Glutamatergic neuron (in vitro differentiated cells): ENCODE measurements around the gene DPP8. TPM values are rescaled to one million over a fixed set of nuclear protein-coding genes. Genes with fewer than 3 reads are reported as not detected.

ENCODE experiments used
- DNase-seq: peaks from one replicate; pipeline ENCODE4 v3.0.0; 2022
- H3K27ac Mint-ChIP-seq: one replicate; pipeline ENCODE4 v1.8.0; 2020; ENCODE audit warnings: mild to moderate bottlenecking, mixed read lengths, inconsistent platforms; ENCODE audit not compliant: unreplicated experiment
- H3K27me3 Mint-ChIP-seq: one replicate; pipeline ENCODE4 v1.8.0; 2020; ENCODE audit warnings: mild to moderate bottlenecking, moderate library complexity, mixed read lengths, inconsistent platforms; ENCODE audit not compliant: unreplicated experiment
- H3K36me3 Mint-ChIP-seq: one replicate; pipeline ENCODE4 v1.8.0; 2020; ENCODE audit warnings: mild to moderate bottlenecking, mixed read lengths, inconsistent platforms; ENCODE audit not compliant: unreplicated experiment
- H3K4me1 Mint-ChIP-seq: one replicate; pipeline ENCODE4 v1.8.0; 2020; ENCODE audit warnings: mild to moderate bottlenecking, low read depth, mixed read lengths, inconsistent platforms; ENCODE audit not compliant: unreplicated experiment
- H3K4me3 Mint-ChIP-seq: one replicate; pipeline ENCODE4 v1.8.0; 2020; ENCODE audit warnings: mild to moderate bottlenecking, mixed read lengths, inconsistent platforms; ENCODE audit not compliant: unreplicated experiment
- H3K9me3 Mint-ChIP-seq: one replicate; pipeline ENCODE4 v1.8.0; 2020; ENCODE audit warnings: mild to moderate bottlenecking, moderate library complexity, mixed read lengths, inconsistent platforms; ENCODE audit not compliant: unreplicated experiment
- total RNA-seq: library from RNA; stranded (reverse); fragmentation: NEBNext Ultra II Directional; extraction: Animal tissue kit (Norgen Biotek cat#: 25700); gene quantifications from one replicate; pipeline ENCODE4 v1.2.1, GENCODE V29; 2021; ENCODE audit not compliant: unreplicated experiment
- TF ChIP-seq, protein P1 (sequence below): fragments of 200-600 bp; sonication (generic); IDR thresholded peaks from one replicate; pipeline ENCODE4 v1.5.0; 2021; ENCODE audit not compliant: partially characterized antibody, unreplicated experiment

The DPP8 gene
- total RNA-seq, 1 donor from 2014 or later = 33.4 TPM

DNA sequence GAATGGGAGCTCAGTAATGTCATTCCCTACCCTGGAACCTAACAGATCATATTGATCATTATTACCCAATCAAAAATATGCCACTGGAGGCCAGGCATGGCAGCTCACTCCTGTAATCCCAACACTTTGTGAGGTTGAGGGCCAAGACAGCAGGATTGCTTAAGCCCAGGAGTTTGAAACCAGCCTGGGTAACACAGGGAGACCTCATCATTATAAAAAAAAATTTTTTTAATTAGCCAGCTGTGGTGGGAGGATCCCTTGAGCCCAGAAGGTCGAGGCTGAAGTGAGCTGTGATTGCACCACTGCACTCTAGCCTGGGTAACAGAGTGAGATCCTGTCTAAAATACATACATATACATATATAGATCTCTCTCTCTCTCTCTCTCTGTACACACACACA lies 104.9 kb downstream of the DPP8 start:
- Mint-ChIP-seq H3K9me3 (peaks cover 24% of the 10 kb centered on the region), H3K4me3 (no peak overlapping the region), H3K27me3 (peaks cover 24% of the 10 kb centered on the region), H3K27ac (no peak overlapping the region), H3K36me3 (no peaks in the 10 kb centered on the region), H3K4me1 (peaks cover 56% of the 10 kb centered on the region)
- TF ChIP-seq, protein P1, sequence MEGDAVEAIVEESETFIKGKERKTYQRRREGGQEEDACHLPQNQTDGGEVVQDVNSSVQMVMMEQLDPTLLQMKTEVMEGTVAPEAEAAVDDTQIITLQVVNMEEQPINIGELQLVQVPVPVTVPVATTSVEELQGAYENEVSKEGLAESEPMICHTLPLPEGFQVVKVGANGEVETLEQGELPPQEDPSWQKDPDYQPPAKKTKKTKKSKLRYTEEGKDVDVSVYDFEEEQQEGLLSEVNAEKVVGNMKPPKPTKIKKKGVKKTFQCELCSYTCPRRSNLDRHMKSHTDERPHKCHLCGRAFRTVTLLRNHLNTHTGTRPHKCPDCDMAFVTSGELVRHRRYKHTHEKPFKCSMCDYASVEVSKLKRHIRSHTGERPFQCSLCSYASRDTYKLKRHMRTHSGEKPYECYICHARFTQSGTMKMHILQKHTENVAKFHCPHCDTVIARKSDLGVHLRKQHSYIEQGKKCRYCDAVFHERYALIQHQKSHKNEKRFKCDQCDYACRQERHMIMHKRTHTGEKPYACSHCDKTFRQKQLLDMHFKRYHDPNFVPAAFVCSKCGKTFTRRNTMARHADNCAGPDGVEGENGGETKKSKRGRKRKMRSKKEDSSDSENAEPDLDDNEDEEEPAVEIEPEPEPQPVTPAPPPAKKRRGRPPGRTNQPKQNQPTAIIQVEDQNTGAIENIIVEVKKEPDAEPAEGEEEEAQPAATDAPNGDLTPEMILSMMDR = no peak
- DNase-seq = no peak

DNA sequence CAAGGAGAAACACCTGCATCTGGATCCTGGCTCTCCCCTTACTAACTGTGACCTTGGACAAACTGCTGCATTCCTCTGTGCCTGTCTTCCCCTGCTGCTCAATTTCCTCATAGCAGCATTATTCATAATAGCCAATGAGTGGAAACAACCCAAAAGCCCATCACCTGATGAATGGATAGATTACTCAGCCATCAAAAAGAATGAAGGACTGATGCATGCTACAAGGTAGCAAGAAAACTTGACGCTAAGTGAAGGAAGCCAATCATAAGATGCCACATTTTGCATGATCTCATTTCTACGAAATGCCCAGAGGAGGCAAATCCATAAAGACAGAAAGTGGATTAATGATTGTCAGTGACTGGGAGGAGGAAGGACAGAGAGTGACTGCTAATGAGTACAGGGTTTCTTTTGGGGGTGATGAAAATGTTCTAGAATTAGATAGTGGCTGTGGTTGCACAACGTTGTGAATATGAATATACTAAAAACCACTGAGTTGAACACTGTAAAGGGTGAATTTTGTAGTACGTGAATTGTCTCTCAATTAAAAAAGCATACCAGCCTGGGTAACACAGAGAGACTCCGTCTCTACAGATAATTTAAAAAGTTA lies 105.9 kb downstream of the DPP8 start:
- Mint-ChIP-seq H3K4me1 (peaks cover 47% of the 10 kb centered on the region), H3K27ac (peak overlapping the region; percentile 65), H3K36me3 (no peaks in the 10 kb centered on the region), H3K9me3 (peaks cover 17% of the 10 kb centered on the region), H3K27me3 (peaks cover 18% of the 10 kb centered on the region), H3K4me3 (peak overlapping the region; percentile 18)
- DNase-seq = no peak
- TF ChIP-seq, protein P1 = no peak

DNA sequence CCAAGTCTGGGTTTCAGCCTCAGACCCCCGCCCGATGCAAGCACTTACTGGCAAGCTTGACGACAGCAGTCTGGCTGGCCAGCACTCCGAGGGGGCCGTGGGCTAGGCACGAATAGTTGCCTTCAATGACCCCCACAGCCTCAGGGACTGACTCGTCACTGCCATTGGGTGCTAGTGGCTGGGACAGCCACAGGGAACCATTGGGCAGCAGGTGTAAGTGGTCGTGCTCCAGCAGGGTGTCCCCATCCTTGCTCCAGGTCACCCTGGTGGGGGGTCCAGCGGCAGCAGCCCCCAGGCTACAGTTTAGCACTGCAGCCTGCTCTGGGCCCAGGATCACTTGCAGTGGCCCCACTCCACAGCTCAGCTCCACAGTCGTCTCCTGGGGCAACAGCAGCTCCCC lies 106.5 kb downstream of the DPP8 start:
- TF ChIP-seq, protein P1 = no peak
- Mint-ChIP-seq H3K4me3 (no peak overlapping the region), H3K27ac (no peak overlapping the region), H3K4me1 (peaks cover 49% of the 10 kb centered on the region), H3K36me3 (no peaks in the 10 kb centered on the region), H3K9me3 (peaks cover 15% of the 10 kb centered on the region), H3K27me3 (peaks cover 16% of the 10 kb centered on the region)
- DNase-seq = no peak

DNA sequence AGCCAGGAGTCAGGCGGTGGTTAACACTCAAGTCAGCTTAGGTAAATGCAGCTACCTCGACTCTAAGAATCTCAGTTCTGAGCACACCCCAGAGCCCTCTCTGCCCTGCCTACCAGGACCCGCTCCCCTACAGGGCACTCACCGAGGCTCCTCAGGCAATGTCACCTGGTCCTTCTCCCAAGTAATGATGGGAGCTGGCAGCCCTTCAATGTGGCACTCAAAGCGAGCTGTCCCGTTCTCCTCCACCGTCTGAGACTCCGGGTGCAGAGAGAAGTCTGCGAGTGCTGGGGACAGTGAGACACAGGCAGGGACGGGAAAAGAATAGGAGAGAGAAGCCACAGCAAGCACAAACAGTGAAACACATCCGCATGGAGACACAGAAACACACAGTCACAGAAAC lies 107.5 kb downstream of the DPP8 start:
- H3K9me3 Mint-ChIP-seq = peaks cover 8% of the 10 kb centered on the region
- peak overlapping the region; percentile 62 for H3K27ac Mint-ChIP-seq
- TF ChIP-seq, protein P1 = no peak
- peaks cover 12% of the 10 kb centered on the region for H3K27me3 Mint-ChIP-seq
- no peaks in the 10 kb centered on the region for H3K36me3 Mint-ChIP-seq
- H3K4me3 Mint-ChIP-seq = peak overlapping the region; percentile 47
- no peak for DNase-seq
- H3K4me1 Mint-ChIP-seq = peaks cover 50% of the 10 kb centered on the region

DNA sequence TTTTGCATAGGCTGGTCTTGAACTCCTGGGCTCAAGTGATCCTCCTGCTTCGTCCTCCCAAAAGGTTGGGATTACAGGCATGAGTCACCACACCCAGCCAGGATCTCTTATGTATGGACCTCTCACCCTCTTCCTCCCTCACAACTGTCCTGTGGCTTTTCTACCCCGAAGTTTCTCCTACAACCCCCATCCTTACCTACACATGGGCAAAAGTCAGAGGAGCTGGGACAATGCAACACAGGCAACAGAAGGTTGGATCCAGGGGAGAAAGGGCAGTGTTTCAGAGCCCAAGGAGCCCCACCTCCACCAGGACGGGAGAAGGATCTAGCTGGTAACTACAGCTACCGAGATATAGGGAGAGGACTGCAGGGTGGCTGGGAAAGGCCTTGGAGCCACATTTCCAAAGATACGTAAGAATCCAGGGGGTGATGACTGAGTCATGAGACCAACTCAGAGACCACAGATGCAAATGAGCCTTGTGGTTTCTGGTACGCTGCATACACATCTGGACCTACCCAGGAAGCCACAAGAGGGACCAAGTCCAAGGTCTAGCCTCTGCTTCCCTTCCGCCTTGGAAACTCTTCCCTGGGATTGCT lies 108.4 kb downstream of the DPP8 start:
- DNase-seq = no peak
- peaks cover 51% of the 10 kb centered on the region for H3K4me1 Mint-ChIP-seq
- TF ChIP-seq, protein P1 = no peak
- peaks cover 10% of the 10 kb centered on the region for H3K27me3 Mint-ChIP-seq
- H3K27ac Mint-ChIP-seq = peak overlapping the region; percentile 28
- peaks cover 5% of the 10 kb centered on the region for H3K9me3 Mint-ChIP-seq
- peak overlapping the region; percentile 61 for H3K4me3 Mint-ChIP-seq
- no peaks in the 10 kb centered on the region for H3K36me3 Mint-ChIP-seq
